Measurements from ENCODE around the gene RPS26.
A peak's percentile ranks its signal among the peaks of the same experiment; 100 is the strongest.

Gene RPS26

GRCh38 chr12:56080556-56081138 lies 38.9 kb downstream of the RPS26 start:
- TF ChIP-seq CTCF (IDR thresholded peaks at IDR 0.05; ENCODE audit: low read depth, low read length, missing control alignments) = no peak
- H3K4me3 ChIP-seq (ENCODE audit: low read depth, low read length) = no peak overlapping the region
- no peak for DNase-seq (ENCODE audit: low read depth)

GRCh38 chr12:56081393-56082347 lies 40.0 kb downstream of the RPS26 start:
- TF ChIP-seq CTCF (IDR thresholded peaks at IDR 0.05; ENCODE audit: low read depth, low read length, missing control alignments) = no peak
- no peak overlapping the region for H3K4me3 ChIP-seq (ENCODE audit: low read depth, low read length)
- DNase-seq (ENCODE audit: low read depth) = no peak

- DNase-seq (ENCODE audit: low read depth) = no peak
- no peak for TF ChIP-seq CTCF (IDR thresholded peaks at IDR 0.05; ENCODE audit: low read depth, low read length, missing control alignments)
- H3K4me3 ChIP-seq (ENCODE audit: low read depth, low read length) = no peak overlapping the region
Observed at GRCh38 chr12:56082382-56082781, 40.7 kb downstream of the RPS26 start.

- no peak for TF ChIP-seq CTCF (IDR thresholded peaks at IDR 0.05; ENCODE audit: low read depth, low read length, missing control alignments)
- H3K4me3 ChIP-seq (ENCODE audit: low read depth, low read length) = no peak overlapping the region
- no peak for DNase-seq (ENCODE audit: low read depth)
Observed at GRCh38 chr12:56082967-56083366, 41.2 kb downstream of the RPS26 start.

GRCh38 chr12:56084958-56085543 lies 43.3 kb downstream of the RPS26 start:
- TF ChIP-seq CTCF (IDR thresholded peaks at IDR 0.05; ENCODE audit: low read depth, low read length, missing control alignments) = peak; percentile 52
- no peak overlapping the region for H3K4me3 ChIP-seq (ENCODE audit: low read depth, low read length)
- DNase-seq (ENCODE audit: low read depth) = no peak

- DNase-seq (ENCODE audit: low read depth) = no peak
- no peak for TF ChIP-seq CTCF (IDR thresholded peaks at IDR 0.05; ENCODE audit: low read depth, low read length, missing control alignments)
Observed at GRCh38 chr12:56086096-56086495, 44.4 kb downstream of the RPS26 start.

More at GRCh38 chr12:56086096-56086495, 44.4 kb downstream of the RPS26 start:
- no peak overlapping the region for H3K4me3 ChIP-seq (ENCODE audit: low read depth, low read length)

All from GM12864 (cell line).